ENCODE results near the gene A3GALT2.
"Not testable (repeated sequence)": the region's sequence is repeated elsewhere in the genome, so short reads cannot be mapped to it uniquely, and the experiment has no call there.

Gene A3GALT2

GRCh38 chr1:33314416-33314815 lies 6.5 kb downstream of the A3GALT2 start:
- no peak for DNase-seq (ENCODE audit: low read depth, low spot score)

- no peak for DNase-seq (ENCODE audit: low read depth, low spot score)
Measured at GRCh38 chr1:33312413-33312749, 8.5 kb downstream of the A3GALT2 start.

GRCh38 chr1:33311706-33312412 lies 9.0 kb downstream of the A3GALT2 start:
- DNase-seq (ENCODE audit: low read depth, low spot score), result no peak

GRCh38 chr1:33310702-33311101 lies 10.2 kb downstream of the A3GALT2 start:
- DNase-seq (ENCODE audit: low read depth, low spot score), result no peak

GRCh38 chr1:33309351-33309750 lies 11.5 kb downstream of the A3GALT2 start:
- not testable (repeated sequence) for DNase-seq (ENCODE audit: low read depth, low spot score)

- DNase-seq (ENCODE audit: low read depth, low spot score), result no peak
Measured at GRCh38 chr1:33307494-33307864, 13.4 kb downstream of the A3GALT2 start.

- DNase-seq (ENCODE audit: low read depth, low spot score), result peak; percentile 37
Measured at GRCh38 chr1:33306653-33307493, 14.0 kb downstream of the A3GALT2 start.

GRCh38 chr1:33305816-33306652 lies 14.9 kb downstream of the A3GALT2 start:
- no peak for DNase-seq (ENCODE audit: low read depth, low spot score)

- DNase-seq (ENCODE audit: low read depth, low spot score), result no peak
Measured at GRCh38 chr1:33305016-33305415, 15.9 kb downstream of the A3GALT2 start.

- DNase-seq (ENCODE audit: low read depth, low spot score), result no peak
Measured at GRCh38 chr1:33302325-33302724, 18.6 kb downstream of the A3GALT2 start.

- no peak for DNase-seq (ENCODE audit: low read depth, low spot score)
Measured at GRCh38 chr1:33301273-33301984, 19.5 kb downstream of the A3GALT2 start.

- DNase-seq (ENCODE audit: low read depth, low spot score), result peak; percentile 86
Measured at GRCh38 chr1:33300673-33301072, 20.2 kb downstream of the A3GALT2 start.

GRCh38 chr1:33299461-33300155 lies 21.3 kb downstream of the A3GALT2 start:
- DNase-seq (ENCODE audit: low read depth, low spot score), result no peak

GRCh38 chr1:33298623-33299277 lies 22.1 kb downstream of the A3GALT2 start:
- peak; percentile 75 for DNase-seq (ENCODE audit: low read depth, low spot score)

- DNase-seq (ENCODE audit: low read depth, low spot score), result no peak
Measured at GRCh38 chr1:33297911-33298622, 22.8 kb downstream of the A3GALT2 start.

- DNase-seq (ENCODE audit: low read depth, low spot score), result no peak
Measured at GRCh38 chr1:33296824-33297223, 24.1 kb downstream of the A3GALT2 start.

- DNase-seq (ENCODE audit: low read depth, low spot score), result no peak
Measured at GRCh38 chr1:33296082-33296458, 24.8 kb downstream of the A3GALT2 start.

GRCh38 chr1:33295450-33296081 lies 25.3 kb downstream of the A3GALT2 start:
- DNase-seq (ENCODE audit: low read depth, low spot score), result peak; percentile 92

GRCh38 chr1:33295023-33295422 lies 25.9 kb downstream of the A3GALT2 start:
- no peak for DNase-seq (ENCODE audit: low read depth, low spot score)
